ENCODE results near the gene TEAD4. TPM values are rescaled to one million over a fixed set of nuclear protein-coding genes. Genes with fewer than 3 reads are reported as not detected.

Gene TEAD4
- total RNA-seq, 1 donor from 2014 or later, result 14.2 TPM

DNA sequence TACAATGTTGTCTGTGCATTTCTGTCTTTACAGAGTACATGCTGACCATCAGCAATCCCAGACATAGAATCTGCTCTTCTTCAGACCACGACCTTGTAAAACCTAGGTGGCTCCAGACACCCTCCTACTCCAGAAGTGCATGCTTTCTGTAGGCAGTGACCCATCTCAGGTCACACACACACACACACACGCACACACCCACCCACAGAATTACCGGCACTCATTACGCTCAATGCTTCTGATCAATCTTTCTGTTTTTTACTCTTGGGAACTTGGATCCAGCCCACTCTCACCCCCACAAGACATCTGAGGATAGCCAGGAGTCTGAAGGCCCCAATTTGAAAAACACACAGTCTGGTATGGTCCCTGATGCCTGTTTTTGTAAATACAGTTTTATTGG is 110.5 kb downstream of the TEAD4 start:
- Mint-ChIP-seq H3K27ac (no peak overlapping the region), H3K36me3 (ENCODE audit: low read depth) (no peaks in the 10 kb centered on the region), H3K9me3 (no peaks in the 10 kb centered on the region), H3K27me3 (peaks cover 21% of the 10 kb centered on the region), H3K4me3 (no peak overlapping the region), H3K4me1 (peaks cover 2% of the 10 kb centered on the region)
- intact Hi-C loops (cut with micrococcal nuclease), result no loop called here
- DNase-seq, result no peak

DNA sequence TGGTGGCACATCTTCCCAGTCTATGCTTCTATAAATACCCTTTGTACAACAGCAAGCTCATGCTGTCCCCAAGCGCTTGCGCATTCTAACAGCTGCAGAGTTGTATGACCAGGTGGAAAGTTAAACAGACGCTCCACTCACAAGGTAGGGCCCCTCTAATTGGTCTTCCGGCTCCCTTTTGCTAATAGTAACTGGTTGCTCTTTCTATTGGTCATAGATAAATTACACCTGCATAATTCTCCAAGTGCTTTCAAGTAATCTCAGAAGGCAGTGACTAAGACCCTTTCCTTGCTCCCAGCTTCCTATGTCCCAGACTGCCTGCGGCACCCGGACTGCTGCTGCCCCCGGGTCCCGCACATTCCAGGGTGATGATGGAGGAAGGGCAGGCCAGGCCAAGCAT is 111.9 kb downstream of the TEAD4 start:
- no peaks in the 10 kb centered on the region for H3K9me3 Mint-ChIP-seq

DNA sequence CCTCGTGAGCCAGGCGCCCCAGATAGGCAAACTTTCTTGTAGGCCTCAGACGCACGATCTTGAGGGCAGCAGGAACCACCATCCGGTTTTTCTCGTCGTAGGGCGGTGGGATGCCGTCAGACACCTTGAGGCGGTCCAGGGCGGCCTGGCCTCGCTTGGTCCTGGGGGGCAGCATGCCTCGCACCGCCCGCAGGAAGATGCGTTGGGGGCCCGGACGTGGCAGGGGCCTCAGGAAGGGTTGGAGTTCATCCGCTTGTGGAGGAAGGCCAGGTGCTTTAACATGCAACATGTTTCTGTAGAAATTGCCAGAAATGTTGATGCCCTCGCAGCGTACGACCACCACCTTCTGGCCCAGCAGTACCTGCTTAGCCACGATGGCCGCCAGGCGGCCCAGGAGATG is 112.5 kb downstream of the TEAD4 start:
- Mint-ChIP-seq H3K4me1 (peaks cover 5% of the 10 kb centered on the region), H3K27ac (no peak overlapping the region), H3K36me3 (ENCODE audit: low read depth) (no peaks in the 10 kb centered on the region), H3K9me3 (no peaks in the 10 kb centered on the region), H3K4me3 (no peak overlapping the region), H3K27me3 (peaks cover 26% of the 10 kb centered on the region)
- intact Hi-C loops (cut with micrococcal nuclease), result loop anchor here (2.0 kb wide), 1 partner anchor 131 kb away; no protein-coding TSS in a partner anchor
- no peak for DNase-seq

More for the DNA sequence above, 111.9 kb downstream of the TEAD4 start:
- Mint-ChIP-seq H3K4me1 (peaks cover 2% of the 10 kb centered on the region), H3K27ac (no peak overlapping the region), H3K27me3 (peaks cover 25% of the 10 kb centered on the region), H3K4me3 (no peak overlapping the region), H3K36me3 (ENCODE audit: low read depth) (no peaks in the 10 kb centered on the region)
- no peak for DNase-seq
- intact Hi-C loops (cut with micrococcal nuclease), result no loop called here

DNA sequence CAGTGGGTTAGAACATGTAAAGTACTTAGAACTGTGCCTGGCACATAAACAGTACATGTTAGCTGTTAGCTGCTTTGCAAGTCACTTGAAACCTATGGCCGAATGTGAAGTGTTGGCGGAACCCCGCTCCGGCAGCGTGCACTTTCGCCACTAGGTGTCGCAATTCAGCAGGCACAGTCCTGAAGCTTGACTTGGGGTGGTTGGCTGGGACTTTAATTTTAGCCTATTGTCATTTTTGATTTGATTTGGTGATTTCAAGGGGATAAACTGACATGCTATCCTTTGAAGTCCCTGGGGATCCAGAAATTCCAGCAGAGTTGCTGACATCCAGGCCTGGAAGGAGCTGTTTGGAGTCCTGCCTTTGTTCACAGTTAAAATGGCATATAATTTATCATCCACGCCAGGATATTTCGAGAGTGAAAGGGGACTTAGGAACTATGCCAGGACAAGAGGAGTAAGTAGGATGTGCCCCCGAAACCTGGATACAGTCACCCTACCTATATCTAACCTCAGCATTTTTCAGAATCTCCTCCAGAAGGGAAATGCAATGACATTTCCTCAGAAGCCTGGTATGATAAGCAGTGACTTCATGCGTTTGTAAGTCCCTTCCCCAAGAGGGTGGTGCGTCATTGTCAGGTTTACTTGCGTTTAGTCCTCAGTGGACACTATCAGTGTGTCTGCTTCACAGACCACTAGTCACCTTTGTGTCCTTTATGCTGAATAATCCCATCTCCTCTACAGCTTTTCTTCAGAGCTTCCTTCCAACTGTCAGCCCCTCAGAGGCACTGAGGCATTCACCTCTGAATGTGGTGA is 114.4 kb downstream of the TEAD4 start:
- intact Hi-C loops (cut with micrococcal nuclease), result loop anchor here (1.0 to 2.0 kb wide), 2 partner anchors 129 to 202 kb away; no protein-coding TSS in a partner anchor
- Mint-ChIP-seq H3K36me3 (ENCODE audit: low read depth) (no peaks in the 10 kb centered on the region), H3K4me3 (no peak overlapping the region), H3K9me3 (no peaks in the 10 kb centered on the region), H3K4me1 (peaks cover 11% of the 10 kb centered on the region), H3K27ac (no peak overlapping the region), H3K27me3 (peaks cover 29% of the 10 kb centered on the region)
- DNase-seq, result peak; percentile 95

DNA sequence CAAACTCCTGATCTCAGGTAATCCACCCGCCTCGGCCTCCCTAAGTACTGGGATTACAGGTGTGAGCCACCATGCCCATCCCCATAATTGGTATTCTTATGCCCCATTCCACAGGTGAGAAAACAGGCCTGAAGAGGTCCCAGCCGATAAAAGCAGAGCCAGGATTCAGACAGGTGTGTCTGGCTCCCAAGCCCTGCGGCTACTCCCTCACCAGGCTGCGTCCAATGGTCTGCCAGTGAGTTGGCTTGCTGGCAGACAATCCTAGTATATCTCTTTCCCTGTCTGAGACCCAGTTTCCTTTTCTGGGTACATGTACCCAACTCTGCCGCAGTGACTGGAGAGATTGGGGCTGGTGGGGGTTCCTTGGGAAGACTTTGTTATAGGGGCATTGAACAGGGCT is 116.1 kb downstream of the TEAD4 start:
- Mint-ChIP-seq H3K36me3 (ENCODE audit: low read depth) (no peaks in the 10 kb centered on the region), H3K27me3 (peaks cover 27% of the 10 kb centered on the region), H3K9me3 (no peaks in the 10 kb centered on the region), H3K4me3 (peak overlapping the region; percentile 30), H3K27ac (no peak overlapping the region), H3K4me1 (peaks cover 11% of the 10 kb centered on the region)
- intact Hi-C loops (cut with micrococcal nuclease), result no loop called here
- DNase-seq, result no peak

DNA sequence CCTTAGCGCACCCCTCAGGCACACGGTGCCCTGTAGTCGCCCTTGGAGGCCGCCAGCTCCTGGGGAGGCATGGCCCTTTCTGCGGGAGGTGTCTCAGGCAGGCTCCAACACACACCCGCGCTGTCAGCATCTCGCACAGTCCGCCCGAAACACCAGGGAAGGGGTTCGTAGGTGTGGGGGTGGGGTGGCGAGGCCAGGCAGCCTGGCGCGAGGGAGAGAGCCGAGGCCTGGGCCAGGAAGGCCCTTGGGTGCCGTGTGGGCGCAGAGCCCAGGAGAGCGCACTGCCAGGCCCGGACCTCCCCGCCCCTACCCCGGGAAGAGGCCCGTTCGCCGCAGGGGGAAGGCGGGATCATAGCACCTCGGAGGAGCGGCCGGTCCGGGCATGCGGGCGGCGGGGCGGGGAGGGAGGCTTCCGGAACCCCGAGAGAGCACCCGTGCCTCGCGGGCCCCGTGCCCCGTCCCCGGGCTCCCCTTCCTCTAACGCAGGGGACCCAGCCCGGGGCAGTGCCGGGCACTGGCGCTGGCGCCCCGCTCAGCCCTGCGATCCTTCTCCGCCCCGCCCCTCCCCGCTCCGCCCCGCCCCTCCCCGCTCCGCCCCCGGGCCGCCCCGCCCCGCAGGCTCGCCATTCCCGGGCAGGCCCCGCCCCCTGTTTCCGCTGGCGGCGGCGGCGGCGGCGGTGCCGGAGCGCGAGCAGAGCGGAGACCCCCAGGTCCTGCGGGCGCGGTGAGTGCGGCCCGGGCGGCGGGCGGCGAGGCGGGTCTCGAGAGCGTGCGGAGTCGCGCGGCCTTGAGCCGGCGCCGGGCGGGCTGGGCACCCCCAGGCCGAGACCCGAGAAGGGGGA is 117.8 kb downstream of the TEAD4 start, which contains the start of gene TSPAN9:
Gene TSPAN9, plus strand, starts transcription at position 650 of the 842 bp plus-strand sequence. CDS start 123,815 bp downstream, outside the sequence.
- Mint-ChIP-seq H3K27ac (peak within 1 kb of the TSS; percentile 34), H3K36me3 (ENCODE audit: low read depth) (no peaks in the 10 kb centered on the region), H3K4me1 (peaks cover 11% of the 10 kb centered on the region), H3K4me3 (peak within 1 kb of the TSS; percentile 82), H3K27me3 (peaks cover 30% of the 10 kb centered on the region), H3K9me3 (no peaks in the 10 kb centered on the region)
- peak; percentile 90 for DNase-seq
- intact Hi-C loops (cut with micrococcal nuclease), result no loop called here

DNA sequence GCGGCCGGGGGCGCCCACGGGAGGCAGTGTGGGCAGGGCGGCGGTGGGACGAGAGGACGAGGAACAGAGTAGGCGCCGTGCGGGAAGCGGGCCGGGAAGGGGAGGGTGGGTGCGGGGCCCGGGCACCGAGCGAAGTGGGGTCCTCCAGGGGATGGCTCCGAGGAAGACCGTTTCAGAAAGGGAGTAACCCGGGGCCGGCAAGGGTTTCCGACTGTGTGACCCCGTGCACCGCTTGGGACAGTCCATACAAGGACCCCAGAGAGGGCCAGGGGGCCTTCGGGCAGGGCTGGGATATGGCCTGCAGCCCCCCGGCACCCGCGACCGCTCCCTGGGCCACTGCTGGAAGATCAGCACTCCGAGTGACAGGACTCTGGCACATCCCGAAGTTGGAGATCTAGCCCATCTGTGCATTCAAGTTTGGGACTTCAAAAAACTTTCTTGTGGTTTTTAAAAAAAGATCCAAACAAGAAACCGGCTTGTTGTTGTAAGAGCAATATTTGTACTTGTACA is 118.4 kb downstream of the TEAD4 start:
- H3K9me3 Mint-ChIP-seq, result no peaks in the 10 kb centered on the region
- H3K4me3 Mint-ChIP-seq, result peak overlapping the region; percentile 62
- intact Hi-C loops (cut with micrococcal nuclease), result no loop called here
- H3K27ac Mint-ChIP-seq, result no peak overlapping the region
- H3K27me3 Mint-ChIP-seq, result peaks cover 32% of the 10 kb centered on the region
- no peaks in the 10 kb centered on the region for H3K36me3 Mint-ChIP-seq (ENCODE audit: low read depth)
- peak; percentile 64 for DNase-seq
- peaks cover 11% of the 10 kb centered on the region for H3K4me1 Mint-ChIP-seq

DNA sequence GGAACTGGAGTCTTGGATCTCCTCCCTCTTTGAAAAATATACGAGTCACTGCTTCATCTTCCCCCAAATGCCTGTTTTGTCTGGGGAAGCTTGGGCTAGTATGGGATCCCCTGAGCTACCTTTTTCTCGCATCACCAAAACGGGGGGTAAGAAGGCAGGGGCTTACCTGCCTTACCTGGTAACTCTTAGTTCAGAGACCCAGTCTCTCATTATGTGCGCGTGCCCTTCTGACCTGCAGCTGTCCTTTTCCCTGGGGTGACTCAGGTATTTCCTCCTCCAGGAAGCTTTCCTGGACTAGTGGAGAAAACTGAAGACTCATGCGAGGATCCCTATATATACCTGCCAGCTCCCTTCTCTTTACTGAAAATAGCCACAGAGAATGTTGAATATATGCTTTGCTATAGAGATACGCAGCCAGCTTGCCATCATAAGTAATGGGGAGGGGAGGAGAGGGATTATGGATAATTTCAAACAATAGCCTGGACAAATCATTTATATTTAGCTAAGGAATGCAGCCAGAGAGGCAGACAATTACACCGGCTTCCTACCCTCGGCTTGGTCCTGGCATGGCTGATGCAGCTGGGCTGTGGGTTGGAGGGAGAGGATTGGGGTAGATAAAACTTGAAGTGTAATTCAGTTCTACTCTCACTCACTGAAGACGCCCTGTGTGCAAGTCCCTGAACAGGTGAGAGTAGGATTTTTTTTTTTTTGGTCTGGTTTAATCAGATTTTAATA is 119.1 kb downstream of the TEAD4 start:
- H3K4me1 Mint-ChIP-seq, result peaks cover 10% of the 10 kb centered on the region

DNA sequence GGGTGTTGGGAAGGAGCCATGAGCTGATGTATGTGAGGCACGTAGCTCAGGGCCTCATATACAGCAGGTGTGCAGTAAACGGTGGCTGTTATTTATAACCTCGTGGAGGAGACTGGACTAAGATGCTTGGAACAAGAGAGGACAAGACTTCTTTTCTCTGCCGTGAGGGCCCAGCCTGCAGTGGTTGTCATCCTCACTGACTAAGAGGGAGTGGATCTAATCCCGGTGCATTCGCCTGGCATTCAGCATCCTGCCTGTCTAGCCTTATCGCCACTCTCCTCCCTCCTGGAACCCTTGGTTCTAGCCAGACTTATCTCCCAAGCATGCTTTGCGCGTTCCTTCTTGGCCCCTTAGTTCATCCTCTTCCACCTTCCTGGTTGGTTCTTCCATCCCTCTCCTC is 121.9 kb downstream of the TEAD4 start:
- H3K4me1 Mint-ChIP-seq, result peaks cover 9% of the 10 kb centered on the region
- H3K36me3 Mint-ChIP-seq (ENCODE audit: low read depth), result no peaks in the 10 kb centered on the region
- no peak overlapping the region for H3K27ac Mint-ChIP-seq
- H3K27me3 Mint-ChIP-seq, result peaks cover 21% of the 10 kb centered on the region
- intact Hi-C loops (cut with micrococcal nuclease), result no loop called here
- DNase-seq, result no peak
- H3K4me3 Mint-ChIP-seq, result no peak overlapping the region
- H3K9me3 Mint-ChIP-seq, result no peaks in the 10 kb centered on the region

More for the DNA sequence above, 119.1 kb downstream of the TEAD4 start:
- H3K36me3 Mint-ChIP-seq (ENCODE audit: low read depth), result no peaks in the 10 kb centered on the region
- peak overlapping the region; percentile 34 for H3K27ac Mint-ChIP-seq
- H3K27me3 Mint-ChIP-seq, result peaks cover 31% of the 10 kb centered on the region
- no peaks in the 10 kb centered on the region for H3K9me3 Mint-ChIP-seq
- intact Hi-C loops (cut with micrococcal nuclease), result no loop called here
- peak overlapping the region; percentile 62 for H3K4me3 Mint-ChIP-seq
- DNase-seq, result no peak

DNA sequence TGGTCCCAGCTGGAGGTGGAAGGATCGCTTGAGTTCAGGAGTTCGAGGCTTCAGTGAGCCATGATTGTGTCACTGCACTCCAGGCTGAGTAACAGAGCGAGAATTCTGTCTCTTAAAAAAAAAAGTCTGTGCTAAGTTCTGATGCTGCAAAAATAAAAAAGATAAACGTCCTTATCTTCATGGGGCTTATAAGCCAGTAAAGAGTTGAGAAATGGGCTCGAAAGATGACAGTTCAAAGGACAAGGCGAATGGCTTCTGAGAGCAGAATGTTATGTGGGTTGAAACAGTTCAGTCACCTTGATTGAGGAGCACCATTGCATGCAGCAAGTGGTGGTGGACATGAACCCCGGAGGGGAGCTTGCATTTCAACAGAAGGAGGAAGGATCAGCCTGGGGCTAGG is 122.7 kb downstream of the TEAD4 start:
- DNase-seq, result no peak
- Mint-ChIP-seq H3K4me1 (peaks cover 6% of the 10 kb centered on the region), H3K4me3 (no peak overlapping the region), H3K27me3 (peaks cover 17% of the 10 kb centered on the region), H3K9me3 (no peaks in the 10 kb centered on the region), H3K27ac (no peak overlapping the region), H3K36me3 (ENCODE audit: low read depth) (no peaks in the 10 kb centered on the region)
- intact Hi-C loops (cut with micrococcal nuclease), result no loop called here

DNA sequence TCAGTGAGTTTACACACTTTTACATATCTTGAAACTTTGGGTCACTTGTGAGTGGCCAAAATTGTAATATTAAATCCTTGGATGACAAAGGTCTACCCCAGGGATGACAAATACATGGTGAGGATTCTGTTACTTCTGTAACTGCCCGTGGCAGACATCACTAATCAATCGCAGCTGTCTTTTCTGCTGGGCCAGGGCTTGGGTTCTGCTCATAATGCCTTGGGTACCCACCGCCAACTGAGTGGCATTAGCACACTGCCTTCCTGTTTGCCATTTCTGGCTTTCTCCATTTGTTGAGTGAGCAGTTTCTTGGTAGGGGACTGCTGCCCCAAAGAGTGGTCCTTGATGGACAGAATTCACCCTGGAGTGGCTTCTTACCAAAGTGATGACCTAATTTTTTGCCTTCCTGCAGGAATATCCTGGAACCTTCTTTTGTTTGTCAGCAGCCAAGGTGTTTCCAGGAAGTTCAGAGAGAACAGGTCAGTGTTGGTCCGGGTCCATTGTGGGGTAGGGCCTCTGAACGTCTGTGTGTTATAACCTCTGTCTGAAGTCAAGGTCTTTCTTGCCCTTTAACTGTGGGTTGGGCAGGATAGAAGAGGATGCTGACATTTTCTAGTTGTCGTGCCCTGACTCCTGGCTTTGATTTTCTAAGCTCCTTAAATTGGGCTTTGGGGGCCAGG is 124.2 kb downstream of the TEAD4 start:
- Mint-ChIP-seq H3K27me3 (peaks cover 11% of the 10 kb centered on the region), H3K36me3 (ENCODE audit: low read depth) (no peaks in the 10 kb centered on the region), H3K4me1 (no peaks in the 10 kb centered on the region), H3K27ac (no peak overlapping the region), H3K9me3 (no peaks in the 10 kb centered on the region), H3K4me3 (no peak overlapping the region)
- intact Hi-C loops (cut with micrococcal nuclease), result no loop called here
- no peak for DNase-seq

DNA sequence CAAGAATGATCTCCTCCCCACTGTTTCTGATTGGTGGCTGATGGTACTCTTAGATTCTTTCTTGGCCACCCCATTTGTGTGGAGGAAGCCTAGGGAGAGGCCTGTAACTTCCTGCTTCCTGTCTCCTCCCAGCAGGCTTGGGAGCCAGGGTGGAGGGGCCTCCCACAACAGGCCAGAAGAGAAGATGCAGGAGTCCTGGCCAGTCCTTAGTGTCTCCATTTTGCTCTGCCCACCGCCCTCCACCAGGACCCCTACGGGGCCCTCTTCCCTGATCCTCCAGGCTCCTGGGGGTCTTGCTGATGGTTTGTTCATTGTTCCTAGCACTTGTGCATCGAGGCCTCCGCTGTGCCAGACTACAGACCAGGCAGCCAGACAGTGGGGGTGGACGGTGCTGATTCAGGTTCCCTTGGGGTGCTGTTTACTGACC is 124.7 kb downstream of the TEAD4 start:
- DNase-seq, result no peak
- Mint-ChIP-seq H3K27ac (no peak overlapping the region), H3K4me3 (no peak overlapping the region), H3K4me1 (no peaks in the 10 kb centered on the region), H3K9me3 (no peaks in the 10 kb centered on the region), H3K36me3 (ENCODE audit: low read depth) (no peaks in the 10 kb centered on the region), H3K27me3 (peaks cover 8% of the 10 kb centered on the region)
- intact Hi-C loops (cut with micrococcal nuclease), result no loop called here

DNA sequence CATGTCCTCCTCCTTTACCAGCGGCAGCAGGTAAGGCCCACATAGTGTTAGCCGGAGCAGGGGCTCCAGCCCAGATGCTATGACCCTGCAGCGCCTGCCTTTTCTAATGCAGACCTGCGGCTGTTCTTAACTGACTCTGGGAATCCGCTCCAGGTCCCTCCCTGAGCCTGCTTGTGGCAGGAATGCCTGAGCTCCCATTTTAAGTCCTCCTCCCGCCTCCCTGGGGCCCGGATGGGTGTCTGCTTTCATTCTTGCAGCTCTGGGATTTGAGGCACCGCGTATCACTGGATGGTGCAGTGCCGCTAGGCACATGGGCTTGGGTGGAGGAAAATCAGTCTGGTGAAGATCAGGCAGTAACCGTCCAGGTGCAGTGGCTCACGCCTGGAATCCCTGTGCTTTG is 125.5 kb downstream of the TEAD4 start:
- intact Hi-C loops (cut with micrococcal nuclease), result no loop called here
- H3K27me3 Mint-ChIP-seq, result peaks cover 8% of the 10 kb centered on the region
- no peaks in the 10 kb centered on the region for H3K4me1 Mint-ChIP-seq
- H3K27ac Mint-ChIP-seq, result no peak overlapping the region
- H3K9me3 Mint-ChIP-seq, result no peaks in the 10 kb centered on the region
- no peak overlapping the region for H3K4me3 Mint-ChIP-seq
- H3K36me3 Mint-ChIP-seq (ENCODE audit: low read depth), result no peaks in the 10 kb centered on the region
- DNase-seq, result no peak
